ENCODE results near the gene URB1. TPM values are rescaled to one million over a fixed set of nuclear protein-coding genes. Genes with fewer than 3 reads are reported as not detected.
A peak's percentile ranks its signal among the peaks of the same experiment; 100 is the strongest.
"Not testable (repeated sequence)": the region's sequence is repeated elsewhere in the genome, so short reads cannot be mapped to it uniquely, and the experiment has no call there.

Gene URB1, protein sequence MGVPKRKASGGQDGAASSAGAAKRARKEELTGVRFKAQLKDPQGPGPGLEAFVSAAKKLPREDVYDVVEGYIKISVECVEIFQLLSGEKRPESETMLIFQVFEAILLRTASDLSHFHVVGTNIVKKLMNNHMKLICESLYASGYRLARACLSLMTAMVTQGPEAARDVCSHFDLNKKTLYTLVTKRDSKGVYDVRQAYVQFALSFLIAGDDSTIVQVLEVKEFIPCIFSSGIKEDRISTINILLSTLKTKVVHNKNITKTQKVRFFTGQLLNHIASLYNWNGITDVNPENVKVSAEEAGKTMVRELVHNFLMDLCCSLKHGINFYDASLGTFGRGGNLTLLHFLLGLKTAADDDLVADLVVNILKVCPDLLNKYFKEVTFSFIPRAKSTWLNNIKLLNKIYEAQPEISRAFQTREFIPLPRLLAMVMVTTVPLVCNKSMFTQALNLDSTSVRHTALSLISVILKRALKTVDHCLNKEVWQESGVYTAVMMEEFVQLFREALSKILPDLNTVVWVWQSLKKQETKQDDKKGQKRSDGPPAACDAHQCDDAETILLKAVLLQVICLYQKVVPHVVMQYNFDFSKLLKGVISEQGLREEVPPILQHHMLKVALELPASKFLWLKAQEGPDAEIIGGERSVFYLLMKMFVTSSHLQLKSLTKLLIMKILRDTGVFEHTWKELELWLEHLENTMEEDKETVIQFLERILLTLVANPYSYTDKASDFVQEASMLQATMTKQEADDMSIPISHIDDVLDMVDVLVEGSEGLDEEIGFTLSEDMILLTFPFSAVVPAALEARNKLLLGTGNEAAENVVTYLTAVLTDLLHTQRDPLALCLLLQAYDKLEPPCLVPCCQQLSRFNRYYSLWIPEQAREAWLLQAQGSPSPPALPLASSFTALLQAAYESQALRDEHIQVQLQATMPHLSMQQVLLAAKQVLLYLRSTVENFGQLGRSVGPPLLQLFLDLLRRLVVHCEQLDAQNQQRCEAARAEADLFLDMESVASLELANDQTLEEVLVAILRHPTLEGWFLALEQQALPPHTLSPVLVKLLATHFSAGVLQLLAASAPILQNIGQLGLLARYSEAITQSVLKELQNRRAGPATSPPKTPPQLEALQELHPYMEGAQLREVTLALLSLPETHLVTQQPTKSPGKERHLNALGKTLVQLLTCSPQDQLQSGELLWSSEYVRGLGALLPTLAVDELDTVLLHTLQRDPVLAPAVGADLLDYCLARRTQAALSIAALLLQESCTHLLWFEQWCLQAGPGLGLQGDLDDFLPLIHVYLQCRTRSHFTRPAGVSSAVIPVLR (N-terminal part only)
- 23.1 TPM for polyA plus RNA-seq (2012; ENCODE audit: insufficient read depth, insufficient read length, low read depth)

DNA sequence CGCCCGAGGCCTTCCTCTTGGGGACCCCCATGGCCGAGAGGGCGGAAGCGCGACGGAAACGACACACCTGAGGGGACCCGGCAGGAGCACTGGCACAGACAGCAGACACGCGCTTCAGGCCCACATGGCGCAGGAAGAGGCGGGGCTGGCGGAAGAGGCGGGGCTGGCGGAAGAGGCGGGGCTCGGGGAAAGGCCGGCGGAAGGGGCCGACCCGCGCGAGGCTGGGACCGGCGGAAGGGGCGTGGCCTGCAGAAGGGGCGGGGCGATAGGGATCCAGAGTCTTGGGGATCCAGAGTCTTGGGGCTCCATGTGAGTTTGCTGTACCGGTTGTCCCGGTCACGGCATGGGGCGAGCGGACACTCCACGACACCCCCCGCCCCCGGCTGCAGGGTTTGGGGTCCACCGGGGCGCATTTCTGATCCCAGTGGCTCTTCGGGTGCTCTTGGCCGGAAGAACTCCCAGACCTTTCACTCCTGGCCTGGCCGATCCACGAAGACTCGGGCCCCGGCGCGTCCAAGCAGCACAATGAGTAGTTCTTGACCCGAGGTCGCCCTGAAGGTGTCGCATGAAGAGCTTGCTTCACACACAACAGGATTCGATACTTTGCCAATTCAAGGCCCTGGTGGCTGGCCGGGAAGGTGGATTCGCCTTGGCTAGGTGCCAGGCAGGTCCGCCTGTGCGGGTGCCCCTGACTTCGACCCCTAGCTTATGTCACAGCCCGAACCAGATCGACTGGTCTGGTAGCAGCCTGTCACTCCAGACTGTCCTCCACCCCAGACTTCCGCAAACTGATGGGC is at the start of gene URB1:
URB1 (minus strand) TSS at position 133 of the 797 bp plus-strand sequence; CDS start at position 31, 102 bp downstream.
- H3K36me3 ChIP-seq: peaks cover 4% of the 10 kb centered on the region
- H3K4me3 ChIP-seq (ENCODE audit: low read depth, low read length): peak within 1 kb of the TSS; percentile 98
- TF ChIP-seq, protein P1, sequence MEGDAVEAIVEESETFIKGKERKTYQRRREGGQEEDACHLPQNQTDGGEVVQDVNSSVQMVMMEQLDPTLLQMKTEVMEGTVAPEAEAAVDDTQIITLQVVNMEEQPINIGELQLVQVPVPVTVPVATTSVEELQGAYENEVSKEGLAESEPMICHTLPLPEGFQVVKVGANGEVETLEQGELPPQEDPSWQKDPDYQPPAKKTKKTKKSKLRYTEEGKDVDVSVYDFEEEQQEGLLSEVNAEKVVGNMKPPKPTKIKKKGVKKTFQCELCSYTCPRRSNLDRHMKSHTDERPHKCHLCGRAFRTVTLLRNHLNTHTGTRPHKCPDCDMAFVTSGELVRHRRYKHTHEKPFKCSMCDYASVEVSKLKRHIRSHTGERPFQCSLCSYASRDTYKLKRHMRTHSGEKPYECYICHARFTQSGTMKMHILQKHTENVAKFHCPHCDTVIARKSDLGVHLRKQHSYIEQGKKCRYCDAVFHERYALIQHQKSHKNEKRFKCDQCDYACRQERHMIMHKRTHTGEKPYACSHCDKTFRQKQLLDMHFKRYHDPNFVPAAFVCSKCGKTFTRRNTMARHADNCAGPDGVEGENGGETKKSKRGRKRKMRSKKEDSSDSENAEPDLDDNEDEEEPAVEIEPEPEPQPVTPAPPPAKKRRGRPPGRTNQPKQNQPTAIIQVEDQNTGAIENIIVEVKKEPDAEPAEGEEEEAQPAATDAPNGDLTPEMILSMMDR (IDR thresholded peaks at IDR 0.05; ENCODE audit: low read depth, low read length): no peak
- no peaks in the 10 kb centered on the region for H3K9me3 ChIP-seq
- H3K4me1 ChIP-seq: no peaks in the 10 kb centered on the region
- peak; percentile 94 for DNase-seq
- peaks cover 3% of the 10 kb centered on the region; the same call in 1 of the 2 replicates for H3K27me3 ChIP-seq

DNA sequence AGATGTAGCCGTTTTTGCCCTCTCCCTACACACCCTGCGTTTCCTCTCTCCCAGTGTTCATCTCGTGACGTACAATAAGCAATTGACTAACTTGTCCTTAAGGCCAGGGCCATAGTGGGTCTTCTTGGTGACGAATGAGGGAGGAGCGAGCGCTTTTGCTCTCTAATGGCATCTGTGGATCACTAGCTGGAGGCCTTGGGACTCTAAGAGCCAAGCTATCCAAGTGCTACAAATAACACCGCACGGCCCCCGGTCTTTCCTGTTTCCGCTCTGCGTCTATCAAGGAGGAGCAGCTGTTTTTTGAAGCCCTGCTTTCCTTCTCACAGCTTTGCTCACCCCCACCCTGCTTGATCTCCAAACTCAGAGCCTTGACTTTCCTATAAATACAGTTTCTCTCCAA is 44.9 kb upstream of the URB1 start:
- no peak for DNase-seq
- Histone ChIP-seq H3K36me3 (no peaks in the 10 kb centered on the region), H3K4me1 (no peaks in the 10 kb centered on the region), H3K9me3 (no peaks in the 10 kb centered on the region), H3K27me3 (peaks cover 23% of the 10 kb centered on the region), H3K4me3 (ENCODE audit: low read depth, low read length) (no peak overlapping the region)
- TF ChIP-seq, protein P1 (IDR thresholded peaks at IDR 0.05; ENCODE audit: low read depth, low read length): no peak

DNA sequence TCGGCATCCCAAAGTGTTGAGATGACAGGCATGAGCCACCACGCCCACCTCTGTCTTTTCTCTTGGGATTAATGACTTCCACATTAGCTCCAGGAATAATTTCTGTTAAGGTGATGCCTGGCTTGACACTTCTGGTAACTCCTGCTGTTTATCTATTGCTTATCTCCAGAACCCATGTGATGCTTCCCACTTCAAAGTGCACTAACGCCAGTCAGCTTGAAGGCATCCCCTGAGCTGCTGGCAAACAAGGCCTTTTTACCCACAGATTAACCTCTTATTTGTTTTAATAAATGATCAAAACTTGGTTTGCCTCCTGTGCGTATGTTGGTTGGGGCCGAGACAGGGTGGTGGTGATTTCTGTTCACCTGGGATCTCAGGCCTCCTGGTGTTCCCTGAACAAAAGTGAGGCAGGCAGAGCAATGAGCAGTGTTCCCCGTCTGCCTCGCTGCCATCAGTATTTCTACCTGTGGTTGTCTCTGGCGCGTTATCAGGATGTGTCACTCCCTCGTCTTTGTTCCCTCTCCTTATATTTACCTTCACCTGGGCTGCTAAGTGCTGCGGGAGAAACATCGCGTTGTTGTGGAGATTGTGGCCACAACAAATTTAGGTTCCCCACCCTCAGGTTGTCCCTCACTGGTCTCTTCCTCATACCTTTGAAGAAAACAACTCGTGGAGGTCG is 40.3 kb upstream of the URB1 start:
- H3K27me3 ChIP-seq; DNase-seq; H3K9me3 ChIP-seq; H3K4me1 ChIP-seq; H3K4me3 ChIP-seq (ENCODE audit: low read depth, low read length); H3K36me3 ChIP-seq: not testable (repeated sequence)

DNA sequence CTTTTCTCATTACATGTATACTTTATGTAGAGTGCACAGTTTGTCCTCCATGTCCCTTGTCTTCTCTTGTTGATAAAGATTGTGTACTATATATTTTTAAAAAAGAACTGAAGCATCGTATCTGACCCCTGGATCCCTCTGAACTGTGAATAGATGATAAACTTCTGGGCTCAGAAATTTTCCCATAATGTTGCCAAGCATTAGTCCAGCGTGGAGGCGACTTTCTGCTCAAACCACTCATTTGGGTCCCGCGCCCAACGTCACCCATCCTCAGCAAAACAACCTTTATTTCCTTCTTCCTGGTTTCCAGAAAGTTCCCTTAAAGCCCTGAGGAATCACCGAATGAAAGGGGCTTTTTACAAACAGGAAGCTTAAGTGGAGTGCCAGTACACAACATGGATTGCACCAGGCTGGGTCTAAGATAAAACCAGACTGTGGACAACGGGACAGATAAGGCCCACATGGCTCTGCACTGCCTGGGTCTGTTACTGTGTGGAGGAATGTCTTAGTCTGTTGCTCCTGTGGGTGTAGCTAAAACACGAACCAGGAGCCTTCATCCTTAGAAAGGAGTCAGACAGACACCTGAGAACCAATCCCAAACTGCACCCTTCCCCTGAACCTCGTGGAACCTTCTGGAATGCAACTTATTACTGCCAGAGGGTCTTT is 35.3 kb upstream of the URB1 start:
- no peaks in the 10 kb centered on the region; the same call in 1 of the 2 replicates for H3K4me1 ChIP-seq
- H3K27me3 ChIP-seq: peaks cover 6% of the 10 kb centered on the region; the same call in 1 of the 2 replicates
- no peaks in the 10 kb centered on the region for H3K9me3 ChIP-seq
- DNase-seq: no peak
- H3K4me3 ChIP-seq (ENCODE audit: low read depth, low read length): no peak overlapping the region
- H3K36me3 ChIP-seq: no peaks in the 10 kb centered on the region
- TF ChIP-seq, protein P1 (IDR thresholded peaks at IDR 0.05; ENCODE audit: low read depth, low read length): no peak

DNA sequence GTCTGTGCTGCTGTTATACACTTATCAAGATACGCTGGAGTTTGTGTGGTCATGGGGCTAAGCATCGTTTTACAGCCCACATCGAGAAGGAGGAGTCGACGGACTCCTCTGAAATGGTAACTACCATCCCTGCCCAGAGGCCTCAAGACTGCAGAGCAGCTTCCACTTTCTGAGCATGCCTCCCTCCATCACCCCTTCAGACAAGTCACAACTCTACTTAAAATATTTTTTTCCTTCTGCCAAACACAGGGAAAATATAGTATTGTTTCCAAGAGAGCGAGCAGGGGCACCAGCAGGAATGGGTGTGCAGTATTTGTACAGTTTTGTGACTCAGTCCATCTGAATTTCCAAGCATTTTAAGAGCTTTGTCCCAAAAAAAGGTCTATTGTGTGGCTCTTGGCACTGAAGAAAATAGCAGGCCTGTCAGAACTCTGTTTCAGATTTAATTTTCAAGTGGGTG is 33.8 kb upstream of the URB1 start:
- Histone ChIP-seq H3K4me1 (no peaks in the 10 kb centered on the region; the same call in 1 of the 2 replicates), H3K4me3 (ENCODE audit: low read depth, low read length) (no peak overlapping the region), H3K36me3 (no peaks in the 10 kb centered on the region), H3K27me3 (peaks cover 6% of the 10 kb centered on the region; the same call in 1 of the 2 replicates), H3K9me3 (no peaks in the 10 kb centered on the region)
- TF ChIP-seq, protein P1 (IDR thresholded peaks at IDR 0.05; ENCODE audit: low read depth, low read length): no peak
- DNase-seq: no peak

Data from BE2C (cell line).